Adrenal gland (tissue), 12 donors: ENCODE data around the gene MARS1. TPM values are rescaled to one million over a fixed set of nuclear protein-coding genes. Genes with fewer than 3 reads are reported as not detected.
A peak's percentile ranks its signal among the peaks of the same experiment; 100 is the strongest.

ENCODE experiments used
- DNase-seq, 7 donors: peaks; one replicate each; pipeline ENCODE4 v3.0.0-alpha.2; 2019 to 2020
- H3K27ac ChIP-seq, 5 donors: fragments of 200-600 bp; sonication (generic) in 4 of 5; 1 replicate in 3 of 5; 2 replicates in 2 of 5; pipeline versions ENCODE4 v1.5.1 to v1.8.0; 2016 to 2020; ENCODE audit warnings: mild to moderate bottlenecking in 1 of 5
- H3K27me3 ChIP-seq: fragments of 200-600 bp; 2 replicates; pipeline ENCODE4 v1.8.0; 2021
- H3K36me3 ChIP-seq, 2 donors: fragments of 200-600 bp; replicated peaks in 1 of 2; 1 replicate in 1 of 2; 2 replicates in 1 of 2; pipeline versions ENCODE4 v1.5.1 to v1.8.0; 2018 to 2022
- H3K4me1 ChIP-seq, 2 donors: fragments of 200-600 bp; replicated peaks in 1 of 2; 1 replicate in 1 of 2; 2 replicates in 1 of 2; pipeline versions ENCODE4 v1.5.1 to v1.8.0; 2018 to 2021
- H3K4me3 ChIP-seq, 4 donors: fragments of 200-600 bp; sonication (generic) in 3 of 4; one replicate each; pipeline ENCODE4 v1.5.1; 2016 to 2018
- H3K9me3 ChIP-seq, 3 donors: fragments of 200-600 bp; sonication (generic) in 1 of 3; replicated peaks in 1 of 3; 1 replicate in 2 of 3; 2 replicates in 1 of 3; pipeline versions ENCODE4 v1.5.1 to v1.8.0; 2016 to 2021
- CTCF ChIP-seq, 6 experiments: fragments of 450-650 bp in 4 of 6; fragments of 200-600 bp in 2 of 6; sonication (generic) in 1 of 6; IDR thresholded peaks; 1 replicate in 5 of 6; 2 replicates in 1 of 6; pipeline versions ENCODE4 v1.5.1 to v1.8.0; 2016 to 2021; ENCODE audit warnings: antibody characterized with exemption in 6 of 6, mild to moderate bottlenecking in 2 of 6, moderate library complexity in 1 of 6
- POLR2A ChIP-seq, 2 donors: fragments of 450-650 bp; IDR thresholded peaks; one replicate each; pipeline ENCODE4 v1.6.1; 2017; ENCODE audit warnings: antibody characterized with exemption in 2 of 2, mild to moderate bottlenecking in 2 of 2, moderate library complexity in 1 of 2
- WGBS, 4 donors: extraction: QIAGEN DNeasy Blood & Tissue Kit in 2 of 4; methylation state at CpG; one replicate each; pipeline versions ENCODE4 v1.1.5 to v1.1.7; 2013 to 2017; 5-methylcytosine and 5-hydroxymethylcytosine counted together
- intact Hi-C, 2 donors: fragments of 100-400 bp; cut with DNase I; formaldehyde crosslinking; loops; one replicate each; pipeline versions ENCODE4 v1.14.1 to v1.15.0; 2022 to 2023
- polyA plus RNA-seq, 3 donors: library from polyadenylated mRNA; stranded (reverse); fragments of 200-250 nt in 2 of 3; fragments of 350-450 nt in 1 of 3; fragmentation: Illumina TruSeq in 1 of 3; extraction: RNeasy Lipid Tissue Mini Kit (QIAGEN cat#74804) in 1 of 3; gene quantifications; one replicate each; pipeline ENCODE4 v1.2.3, GENCODE V29; 2013 to 2014
- total RNA-seq, 9 donors: library from RNA; depleted of rRNA in 4 of 9; stranded (reverse); fragments of >200 nt in 4 of 9; fragments of 120-200 nt in 1 of 9; fragmentation: NEBNext Ultra II Directional in 1 of 9; extraction: Animal tissue kit (Norgen Biotek cat#: 25700) in 1 of 9; gene quantifications; one replicate each; pipeline versions ENCODE4 v1.1.0 to v1.2.4, GENCODE V29; 2013 to 2023
- donor health status: healthy with polysubstance abuse.
- donor health status: Bipolar disorder and iron deficiency.
- donor health status: DM: yes; HTN: yes; CAD: no.
- donor health status: DM: no; HTN: no; CAD: no.
- donor health status: DM: no; HTN: no; CAD: no.
- donor health status: DM: yes; HTN: yes; CAD: no.

The MARS1 gene
- total and polyA plus RNA-seq, 12 donors: 38.3 to 210 (median 135) TPM

GRCh38 chr12:57487055-57487596, 742 bp upstream of the MARS1 start:
- peak in 2 of 7 donors; percentile 29 to 59 for DNase-seq
- H3K36me3 ChIP-seq: peaks cover 0 to 26% of the 10 kb centered on the region in 2 donors
- peak overlapping the region in 2 of 4 donors; percentile 29 to 75 for H3K4me3 ChIP-seq
- peak overlapping the region in 1 of 5 donors; percentile 48 for H3K27ac ChIP-seq
- WGBS, 4 donors: 85 to 90% (median 88%) methylated on average over 26 to 27 of the region's 27 CpGs
- no peak for TF ChIP-seq POLR2A (IDR thresholded peaks at IDR 0.05)
- intact Hi-C loops: no loop called here
- H3K9me3 ChIP-seq: no peaks in the 10 kb centered on the region
- H3K27me3 ChIP-seq: no peaks in the 10 kb centered on the region
- peaks cover 10 to 11% of the 10 kb centered on the region in 2 donors for H3K4me1 ChIP-seq

DNA sequence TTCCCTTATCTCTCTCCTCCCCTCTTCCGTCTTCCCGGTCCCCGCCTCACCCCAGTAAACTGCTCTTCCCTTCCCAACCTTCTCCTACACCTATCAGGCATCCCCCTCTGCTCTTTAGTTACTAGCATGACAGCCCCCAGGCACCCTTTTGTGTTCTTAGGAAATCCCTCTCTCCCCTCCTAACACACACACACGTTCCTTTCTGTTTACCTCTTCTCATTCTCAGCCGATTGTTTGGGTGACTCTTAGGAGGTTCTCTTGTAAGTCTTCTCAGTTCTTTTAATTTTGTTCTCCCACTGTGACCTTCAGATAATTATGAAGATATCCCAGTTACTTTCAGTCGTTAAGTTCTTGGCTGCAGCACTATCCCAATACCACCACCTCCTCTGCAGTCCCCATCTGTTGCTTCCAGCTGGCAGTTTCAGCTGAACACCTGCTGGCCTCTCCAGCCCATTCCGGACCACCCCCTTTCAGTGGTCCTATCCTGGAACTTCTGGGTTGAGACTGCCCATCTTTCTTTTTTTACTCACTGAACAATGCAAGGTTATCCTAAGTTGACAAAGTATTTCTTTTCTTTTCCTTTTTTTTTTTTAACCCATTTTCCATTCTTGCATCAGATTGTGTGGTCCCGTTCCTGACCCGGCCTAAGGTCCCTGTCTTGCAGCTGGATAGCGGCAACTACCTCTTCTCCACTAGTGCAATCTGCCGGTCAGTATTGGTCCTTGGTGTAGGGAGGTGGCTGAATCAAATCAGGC, 711 bp downstream of the MARS1 start:
- TF ChIP-seq POLR2A (IDR thresholded peaks at IDR 0.05): no peak
- TF ChIP-seq CTCF (IDR thresholded peaks at IDR 0.05): no peak
- Histone ChIP-seq H3K27ac (peak overlapping the region in 3 of 5 donors; percentile 48 to 91 (median 51)), H3K36me3 (peaks cover 0 to 28% of the 10 kb centered on the region in 2 donors), H3K4me3 (peak overlapping the region in 3 of 4 donors; percentile 1 to 75 (median 52)), H3K9me3 (no peaks in the 10 kb centered on the region), H3K27me3 (no peaks in the 10 kb centered on the region), H3K4me1 (peaks cover 10 to 11% of the 10 kb centered on the region in 2 donors)
- no peak for DNase-seq
- WGBS, 4 donors: 22 to 27% (median 25%) methylated on average over 11 of the region's 11 CpGs
- intact Hi-C loops: no loop called here

GRCh38 chr12:57489157-57489641, 1.3 kb downstream of the MARS1 start:
- TF ChIP-seq CTCF (IDR thresholded peaks at IDR 0.05) (no peak), POLR2A (IDR thresholded peaks at IDR 0.05) (no peak)
- 76 to 88% (median 86%) methylated on average over 5 of the region's 5 CpGs for WGBS, 4 donors
- Histone ChIP-seq H3K4me3 (no peak overlapping the region), H3K9me3 (no peaks in the 10 kb centered on the region), H3K36me3 (peaks cover 0 to 31% of the 10 kb centered on the region in 2 donors), H3K27me3 (no peaks in the 10 kb centered on the region), H3K4me1 (peaks cover 10 to 11% of the 10 kb centered on the region in 2 donors), H3K27ac (no peak overlapping the region)
- intact Hi-C loops: no loop called here
- no peak for DNase-seq

- no peak overlapping the region for H3K4me3 ChIP-seq
- no peak for DNase-seq
- peaks cover 10 to 11% of the 10 kb centered on the region in 2 donors for H3K4me1 ChIP-seq
- WGBS, 4 donors: 91 to 98% (median 96%) methylated on average over 4 of the region's 4 CpGs
- H3K36me3 ChIP-seq: peaks cover 0 to 31% of the 10 kb centered on the region in 2 donors
- H3K27me3 ChIP-seq: no peaks in the 10 kb centered on the region
- intact Hi-C loops: no loop called here
- no peak overlapping the region for H3K27ac ChIP-seq
- H3K9me3 ChIP-seq: no peaks in the 10 kb centered on the region
- TF ChIP-seq POLR2A (IDR thresholded peaks at IDR 0.05) (no peak), CTCF (IDR thresholded peaks at IDR 0.05) (no peak)
Observed at GRCh38 chr12:57490126-57490525, 2.3 kb downstream of the MARS1 start.
